Breast epithelium (tissue), 4 donors: ENCODE results near the gene PDE4C. TPM values are rescaled to one million over a fixed set of nuclear protein-coding genes. Genes with fewer than 3 reads are reported as not detected.

Source experiments
- DNase-seq, 2 donors: peaks; one replicate each; pipeline ENCODE4 v3.0.0-alpha.2; 2019; ENCODE audit warnings: low spot score in 2 of 2
- H3K27ac ChIP-seq, 2 donors: fragments of 200-600 bp; sonication (generic) in 1 of 2; one replicate each; pipeline ENCODE4 v1.5.1; 2016 to 2019; ENCODE audit warnings: mild to moderate bottlenecking in 1 of 2
- H3K27me3 ChIP-seq, 2 donors: fragments of 200-600 bp; sonication (generic) in 1 of 2; one replicate each; pipeline versions ENCODE4 v1.5.1 to v1.6.0; 2017 to 2019; ENCODE audit warnings: control low read depth in 1 of 2, mild to moderate bottlenecking in 1 of 2
- H3K36me3 ChIP-seq: fragments of 200-600 bp; one replicate; pipeline ENCODE4 v1.5.1; 2019
- H3K4me1 ChIP-seq, 2 donors: fragments of 200-600 bp; sonication (generic); one replicate each; pipeline ENCODE4 v1.5.1; 2016 to 2019; ENCODE audit warnings: control low read depth in 1 of 2
- H3K4me3 ChIP-seq, 3 donors: fragments of 200-600 bp; sonication (generic); 1 replicate in 2 of 3; 2 replicates in 1 of 3; pipeline ENCODE4 v1.5.1; 2016 to 2019; ENCODE audit warnings: mild to moderate bottlenecking in 3 of 3, moderate library complexity in 2 of 3
- H3K9me3 ChIP-seq, 2 donors: fragments of 200-600 bp; sonication (generic) in 1 of 2; one replicate each; pipeline ENCODE4 v1.5.1; 2016 to 2019; ENCODE audit warnings: control low read depth in 1 of 2
- CTCF ChIP-seq, 3 donors: fragments of 450-650 bp; IDR thresholded peaks; one replicate each; pipeline ENCODE4 v1.5.1; 2016 to 2017; ENCODE audit warnings: antibody characterized with exemption in 3 of 3, mild to moderate bottlenecking in 3 of 3, moderate library complexity in 3 of 3
- POLR2A ChIP-seq: fragments of 450-650 bp; IDR thresholded peaks from one replicate; pipeline ENCODE4 v1.6.1; 2016; ENCODE audit warnings: antibody characterized with exemption, mild to moderate bottlenecking, moderate library complexity
- POLR2AphosphoS5 ChIP-seq, 3 donors: sonication (generic); formaldehyde crosslinking; IDR thresholded peaks; one replicate each; pipeline ENCODE4 v1.6.1; 2017; ENCODE audit warnings: antibody characterized with exemption in 3 of 3
- intact Hi-C: fragments of 100-400 bp; cut with DNase I; formaldehyde crosslinking; loops from one replicate; pipeline ENCODE4 v1.15.1; 2023; ENCODE audit warnings: low total_unique reads
- total RNA-seq, 3 donors: library from RNA; depleted of rRNA; stranded (reverse); fragments of >200 nt; gene quantifications; one replicate each; pipeline ENCODE4 v1.1.0, GENCODE V29; 2016

PDE4C gene
- total RNA-seq, 3 donors from 2014 or later = 0.33 to 1.3 TPM; not detected in 1

DNA sequence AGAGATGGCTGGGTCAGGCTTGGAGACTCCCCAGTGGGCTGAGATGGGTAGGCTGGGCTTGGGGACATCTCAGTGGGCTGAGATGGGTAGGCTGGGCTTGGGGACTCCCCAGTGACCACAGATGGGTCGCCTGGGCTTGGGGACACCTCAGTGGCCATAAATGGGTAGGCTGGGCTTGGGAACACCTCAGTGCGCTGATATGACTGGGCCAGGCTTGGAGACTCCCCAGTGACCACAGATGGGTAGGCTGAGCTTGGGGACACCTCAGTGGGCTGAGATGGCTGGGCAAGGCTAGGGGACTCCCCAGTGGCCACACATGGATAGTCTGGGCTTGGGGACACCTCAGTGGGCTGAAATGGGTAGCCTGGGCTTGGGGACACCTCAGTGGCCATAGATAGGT is 35.2 kb upstream of the PDE4C start:
- Histone ChIP-seq H3K27ac (no peak overlapping the region), H3K4me3 (no peak overlapping the region), H3K36me3 (peaks cover 12% of the 10 kb centered on the region), H3K4me1 (no peaks in the 10 kb centered on the region), H3K27me3 (no peaks in the 10 kb centered on the region), H3K9me3 (no peaks in the 10 kb centered on the region)
- intact Hi-C loops = loop anchor here (10.0 kb wide), 1 partner anchor 153 kb away; the partner anchor contains the start of gene SSBP4
- DNase-seq = no peak
- TF ChIP-seq POLR2AphosphoS5 (IDR thresholded peaks at IDR 0.05) (no peak), POLR2A (no peak), CTCF (IDR thresholded peaks at IDR 0.05) (no peak)

DNA sequence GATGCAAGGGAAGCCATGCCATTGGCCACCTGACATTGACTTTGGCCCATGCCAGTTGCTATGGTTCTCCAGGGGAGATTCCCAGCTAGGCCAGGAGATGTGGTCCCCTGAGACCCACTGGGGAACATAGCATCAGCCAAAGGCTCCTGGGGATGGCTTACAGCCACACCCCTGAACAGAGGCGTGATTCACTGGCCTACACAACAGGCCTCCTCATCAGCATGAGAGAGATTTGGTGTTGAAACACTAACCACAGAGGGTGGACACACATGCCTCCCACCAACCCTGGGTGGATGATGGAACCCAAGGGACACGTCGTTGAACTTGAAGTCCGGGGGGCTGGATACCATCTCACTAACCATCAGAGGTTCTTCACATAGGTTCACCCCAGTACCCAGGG is 33.7 kb upstream of the PDE4C start:
- DNase-seq = no peak
- H3K4me3 ChIP-seq = no peak overlapping the region
- H3K9me3 ChIP-seq = no peaks in the 10 kb centered on the region
- no peaks in the 10 kb centered on the region for H3K4me1 ChIP-seq
- H3K36me3 ChIP-seq = peaks cover 11% of the 10 kb centered on the region
- no peak overlapping the region for H3K27ac ChIP-seq
- H3K27me3 ChIP-seq = no peaks in the 10 kb centered on the region
- TF ChIP-seq POLR2A (no peak), POLR2AphosphoS5 (IDR thresholded peaks at IDR 0.05) (no peak), CTCF (IDR thresholded peaks at IDR 0.05) (no peak)
- intact Hi-C loops = loop anchor here (5.0 to 10.0 kb wide), 2 partner anchors 155 to 1628 kb away; partner anchors contain the start of gene SSBP4

GRCh38 chr19:18257503-18258470 is 31.5 kb upstream of the PDE4C start:
- no peaks in the 10 kb centered on the region for H3K9me3 ChIP-seq
- H3K4me1 ChIP-seq = no peaks in the 10 kb centered on the region
- DNase-seq = no peak
- H3K36me3 ChIP-seq = peaks cover 7% of the 10 kb centered on the region
- H3K27ac ChIP-seq = no peak overlapping the region
- H3K27me3 ChIP-seq = no peaks in the 10 kb centered on the region
- H3K4me3 ChIP-seq = no peak overlapping the region
- intact Hi-C loops = loop anchor here (5.0 kb wide), 1 partner anchor 1625 kb away; no protein-coding TSS in a partner anchor
- no peak for TF ChIP-seq CTCF (IDR thresholded peaks at IDR 0.05)
- TF ChIP-seq POLR2A = no peak
- TF ChIP-seq POLR2AphosphoS5 (IDR thresholded peaks at IDR 0.05) = no peak

DNA sequence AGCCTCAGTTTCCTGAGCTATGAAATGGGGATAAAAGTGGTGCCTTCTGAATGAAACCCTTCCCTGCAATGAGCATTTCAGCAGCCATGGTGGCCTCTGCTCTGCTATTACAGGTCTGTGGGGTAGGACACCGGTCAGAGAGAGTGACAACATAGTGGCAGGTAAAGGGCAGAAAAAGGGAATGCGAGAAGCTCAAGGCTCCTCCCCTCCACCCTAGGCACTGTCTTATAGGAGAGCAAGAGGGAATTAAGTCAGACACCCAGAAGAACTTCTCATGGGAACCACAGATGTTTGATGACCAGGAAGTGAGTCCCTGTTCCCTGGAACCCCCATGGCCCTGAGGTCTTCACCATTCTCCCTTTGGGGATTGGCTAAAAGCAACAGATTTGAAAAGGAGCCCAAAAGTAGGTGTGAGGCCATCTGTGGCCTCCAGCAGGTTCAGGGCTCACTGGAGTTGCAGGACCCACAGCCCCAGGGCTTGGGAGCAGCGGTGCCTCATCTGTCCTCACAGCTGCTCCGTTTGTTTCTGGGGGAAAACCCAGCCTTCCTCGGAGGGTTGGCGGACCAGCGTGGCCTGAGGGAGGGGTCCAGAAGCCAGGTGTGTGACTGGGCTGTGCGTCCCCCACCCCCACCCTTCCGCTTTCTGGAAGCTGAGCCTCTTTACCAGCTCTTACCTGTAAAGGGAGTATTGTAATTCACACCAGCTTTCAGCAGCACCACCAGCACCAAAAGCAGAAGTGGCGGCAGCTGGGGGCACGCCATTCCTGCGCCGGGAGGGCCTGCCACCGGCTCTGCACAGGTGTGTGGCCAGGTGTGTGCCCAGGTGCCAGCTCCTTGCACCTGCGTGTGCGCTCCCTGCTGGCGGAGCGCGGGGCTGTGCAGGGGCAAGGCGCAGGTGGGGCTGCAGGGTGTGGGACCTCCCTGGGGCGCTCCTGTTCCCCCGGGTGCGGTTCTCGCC is 28.6 kb upstream of the PDE4C start:
- intact Hi-C loops = loop anchor here (5.0 kb wide), 1 partner anchor 1623 kb away; no protein-coding TSS in a partner anchor
- peaks cover 7% of the 10 kb centered on the region for H3K36me3 ChIP-seq
- no peaks in the 10 kb centered on the region for H3K4me1 ChIP-seq
- H3K27ac ChIP-seq = no peak overlapping the region
- no peaks in the 10 kb centered on the region for H3K27me3 ChIP-seq
- no peak for DNase-seq
- no peaks in the 10 kb centered on the region for H3K9me3 ChIP-seq
- no peak overlapping the region for H3K4me3 ChIP-seq
- no peak for TF ChIP-seq POLR2AphosphoS5 (IDR thresholded peaks at IDR 0.05)
- no peak for TF ChIP-seq CTCF (IDR thresholded peaks at IDR 0.05)
- TF ChIP-seq POLR2A = no peak
